PC-3 (cell line): Measurements from ENCODE around the gene SDK2.

Experiments
- CTCF ChIP-seq: fragments of 300-600 bp; sonication (generic); conservative IDR thresholded peaks from 2 replicates; pipeline ENCODE4 v1.5.1; 2017; ENCODE audit warnings: antibody characterized with exemption, low read depth, mild to moderate bottlenecking, low read length
- EZH2 ChIP-seq: fragments of 300-600 bp; sonication (generic); IDR thresholded peaks from one replicate; pipeline ENCODE4 v1.6.1; 2017; ENCODE audit warnings: antibody characterized with exemption, mild to moderate bottlenecking, low read length; ENCODE audit not compliant: unreplicated experiment

- TF ChIP-seq EZH2 (no peak), CTCF (no peak)
Measured at GRCh38 chr17:73351764-73352163, 292.5 kb downstream of the SDK2 start.
